WTC11 (cell line): ENCODE data around the gene OR2L2.

Experiments used
- CTCF ChIP-seq: fragments of 200-600 bp; IDR thresholded peaks from 2 replicates; pipeline ENCODE4 v1.8.0; 2022; ENCODE audit warnings: antibody characterized with exemption
- EMX1 ChIP-seq: fragments of 250-450 bp; sonication (Bioruptor Pico); IDR thresholded peaks from 2 replicates; pipeline ENCODE4 v1.8.0; 2021; ENCODE audit warnings: mild to moderate bottlenecking
- FOXK1 ChIP-seq: sonication (generic); formaldehyde crosslinking; IDR thresholded peaks from 2 replicates; pipeline ENCODE4 v1.8.0; 2022; ENCODE audit warnings: mild to moderate bottlenecking, moderate library complexity, missing genetic modification reagents
- IRF2 ChIP-seq: sonication (generic); formaldehyde crosslinking; IDR thresholded peaks from 2 replicates; pipeline ENCODE4 v1.8.0; 2022; ENCODE audit warnings: low read depth, missing genetic modification reagents, borderline replicate concordance
- ZNF396 ChIP-seq: fragments of 250-450 bp; sonication (Bioruptor Pico); IDR thresholded peaks from 2 replicates; pipeline ENCODE4 v1.8.0; 2021; ENCODE audit warnings: mild to moderate bottlenecking, moderate library complexity, borderline replicate concordance
- ZNF423 ChIP-seq: fragments of 250-450 bp; sonication (Bioruptor Pico); IDR thresholded peaks from 2 replicates; pipeline ENCODE4 v2.1.2; 2022; ENCODE audit warnings: mild to moderate bottlenecking, moderate library complexity

- TF ChIP-seq CTCF (no peak), ZNF396 (CRISPR knock-in tag) (no peak), FOXK1 (no peak), EMX1 (CRISPR knock-in tag) (no peak), IRF2 (CRISPR knock-in tag) (no peak), ZNF423 (no peak)
Observed at GRCh38 chr1:247998811-247999210, 31.1 kb upstream of the OR2L2 start.
